GM12872 (cell line): Measurements from ENCODE around the gene RBMX.

Experiments used
- TF ChIP-seq, protein P1 (sequence below): IDR thresholded peaks from 3 replicates; pipeline ENCODE4 v1.5.1; 2011; ENCODE audit warnings: low read depth, mild to moderate bottlenecking, low read length, moderate library complexity; ENCODE audit not compliant: insufficient read depth

Gene RBMX

DNA sequence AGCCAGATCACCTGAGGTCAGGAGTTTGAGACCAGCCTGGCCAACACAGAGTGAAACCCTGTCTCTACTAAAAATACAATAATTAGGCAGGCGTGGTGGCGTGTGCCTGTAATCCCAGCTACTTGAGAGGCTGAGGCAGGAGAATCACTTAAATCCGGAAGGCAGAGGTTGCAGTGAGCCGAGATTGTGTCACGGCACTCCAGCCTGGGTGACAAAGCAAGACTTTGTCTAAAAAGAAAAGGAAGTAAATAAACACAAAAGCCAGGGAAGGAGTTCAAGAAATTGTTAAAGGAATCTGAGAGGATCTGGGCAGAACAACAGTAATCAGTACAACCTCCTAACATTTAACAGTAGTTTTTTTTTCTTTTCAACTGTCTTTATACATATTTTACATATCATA, 51.1 kb downstream of the RBMX start:
- TF ChIP-seq, protein P1, sequence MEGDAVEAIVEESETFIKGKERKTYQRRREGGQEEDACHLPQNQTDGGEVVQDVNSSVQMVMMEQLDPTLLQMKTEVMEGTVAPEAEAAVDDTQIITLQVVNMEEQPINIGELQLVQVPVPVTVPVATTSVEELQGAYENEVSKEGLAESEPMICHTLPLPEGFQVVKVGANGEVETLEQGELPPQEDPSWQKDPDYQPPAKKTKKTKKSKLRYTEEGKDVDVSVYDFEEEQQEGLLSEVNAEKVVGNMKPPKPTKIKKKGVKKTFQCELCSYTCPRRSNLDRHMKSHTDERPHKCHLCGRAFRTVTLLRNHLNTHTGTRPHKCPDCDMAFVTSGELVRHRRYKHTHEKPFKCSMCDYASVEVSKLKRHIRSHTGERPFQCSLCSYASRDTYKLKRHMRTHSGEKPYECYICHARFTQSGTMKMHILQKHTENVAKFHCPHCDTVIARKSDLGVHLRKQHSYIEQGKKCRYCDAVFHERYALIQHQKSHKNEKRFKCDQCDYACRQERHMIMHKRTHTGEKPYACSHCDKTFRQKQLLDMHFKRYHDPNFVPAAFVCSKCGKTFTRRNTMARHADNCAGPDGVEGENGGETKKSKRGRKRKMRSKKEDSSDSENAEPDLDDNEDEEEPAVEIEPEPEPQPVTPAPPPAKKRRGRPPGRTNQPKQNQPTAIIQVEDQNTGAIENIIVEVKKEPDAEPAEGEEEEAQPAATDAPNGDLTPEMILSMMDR = no peak

DNA sequence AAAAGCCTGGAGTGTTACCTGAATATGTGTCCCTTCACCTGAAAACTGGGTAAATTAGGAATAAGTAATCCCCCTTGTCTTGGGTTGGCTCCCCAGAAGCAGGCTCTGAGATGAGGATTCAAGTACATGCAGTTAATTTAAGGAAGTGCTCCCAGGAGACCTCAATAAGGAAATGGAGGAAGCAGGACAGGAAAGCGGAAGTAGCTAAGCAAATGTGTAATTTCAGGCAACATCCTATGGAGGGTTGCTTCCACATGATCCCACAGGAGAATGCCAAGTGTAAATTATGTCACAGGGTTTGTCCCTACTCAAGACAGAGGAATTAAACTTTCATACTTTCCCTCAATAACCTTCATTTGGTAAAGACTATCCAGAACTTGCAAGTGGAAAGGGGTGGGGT, 51.7 kb downstream of the RBMX start:
- TF ChIP-seq, protein P1 = no peak

DNA sequence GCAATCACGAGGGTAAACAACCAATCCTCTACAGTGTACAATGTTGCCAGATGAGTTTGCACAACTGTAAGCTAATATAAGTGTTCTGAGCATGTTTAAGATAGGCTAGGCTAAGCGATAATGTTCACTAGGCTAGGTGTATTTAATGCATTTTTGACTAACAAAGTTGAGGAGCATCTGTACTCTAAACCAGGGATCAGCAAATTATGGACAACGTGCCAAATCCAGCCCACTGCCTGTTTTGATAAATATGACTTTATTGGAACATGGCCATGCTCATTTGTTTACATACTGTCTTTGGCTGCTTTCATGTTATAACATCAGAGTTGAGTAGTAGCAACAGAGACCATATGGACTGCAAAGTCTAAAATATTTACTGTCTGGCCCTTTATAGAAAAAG, 53.5 kb downstream of the RBMX start:
- TF ChIP-seq, protein P1 = no peak

DNA sequence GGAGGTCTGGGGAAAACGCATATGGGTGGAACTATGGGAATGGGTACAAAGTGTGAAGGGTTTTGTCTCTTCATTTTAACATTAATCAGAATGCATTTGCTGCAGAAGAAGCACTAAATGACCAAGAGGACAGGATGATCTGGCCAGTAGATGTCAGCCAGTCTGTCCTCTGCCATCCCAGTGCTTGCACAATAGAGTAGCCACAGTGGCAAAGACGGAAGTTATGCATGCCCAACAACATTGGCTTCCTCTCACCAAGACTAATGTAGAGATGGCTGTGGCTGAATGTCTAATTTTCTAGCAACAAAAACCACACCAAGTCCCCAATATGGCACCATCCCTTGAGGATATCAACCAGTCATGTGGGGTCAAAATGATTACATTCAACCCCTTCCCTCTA, 54.8 kb downstream of the RBMX start:
- TF ChIP-seq, protein P1 = no peak
